ENCODE data around the gene STKLD1. TPM values are rescaled to one million over a fixed set of nuclear protein-coding genes. Genes with fewer than 3 reads are reported as not detected.

STKLD1 gene
- total RNA-seq, 1 experiment from 2014 or later: 0.94 TPM

DNA sequence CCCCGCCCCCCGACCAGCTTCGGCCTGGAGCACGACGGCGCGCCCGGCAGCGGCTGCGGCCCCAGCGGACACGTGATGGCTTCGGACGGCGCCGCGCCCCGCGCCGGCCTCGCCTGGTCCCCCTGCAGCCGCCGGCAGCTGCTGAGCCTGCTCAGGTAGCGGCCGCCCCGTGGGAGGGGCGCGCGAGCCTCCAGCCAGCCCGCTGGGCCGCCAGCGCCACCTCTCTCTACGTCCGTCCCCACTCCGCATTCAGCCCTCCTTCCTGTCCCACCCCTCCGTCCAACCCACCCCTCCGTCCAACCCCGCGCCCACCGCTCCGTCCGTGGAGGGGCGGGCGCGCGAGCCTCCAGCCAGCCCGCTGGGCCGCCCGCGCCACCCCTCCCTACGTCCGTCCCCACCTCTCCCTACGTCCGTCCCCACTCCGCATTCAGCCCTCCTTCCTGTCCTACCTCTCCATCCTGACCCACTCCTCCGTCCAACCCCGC, 52.5 kb downstream of the STKLD1 start:
- Mint-ChIP-seq H3K4me1 (ENCODE audit: low read depth, unreplicated experiment) (no peaks in the 10 kb centered on the region), H3K9me3 (ENCODE audit: low read depth, unreplicated experiment) (no peaks in the 10 kb centered on the region), H3K4me3 (ENCODE audit: low read depth, unreplicated experiment) (no peak overlapping the region), H3K27me3 (ENCODE audit: unreplicated experiment) (peaks cover 11% of the 10 kb centered on the region), H3K36me3 (ENCODE audit: insufficient read depth, unreplicated experiment) (peaks cover 5% of the 10 kb centered on the region), H3K27ac (ENCODE audit: unreplicated experiment) (no peak overlapping the region)
- DNase-seq: no peak
- no peak for TF ChIP-seq CTCF (IDR thresholded peaks at IDR 0.05; ENCODE audit: unreplicated experiment)
- BruUV-seq (replicated peaks): no TSS peak
- CTCF ChIA-PET: no interaction called here
- intact Hi-C loops (cut with micrococcal nuclease; ENCODE audit: unreplicated experiment): no loop called here

DNA sequence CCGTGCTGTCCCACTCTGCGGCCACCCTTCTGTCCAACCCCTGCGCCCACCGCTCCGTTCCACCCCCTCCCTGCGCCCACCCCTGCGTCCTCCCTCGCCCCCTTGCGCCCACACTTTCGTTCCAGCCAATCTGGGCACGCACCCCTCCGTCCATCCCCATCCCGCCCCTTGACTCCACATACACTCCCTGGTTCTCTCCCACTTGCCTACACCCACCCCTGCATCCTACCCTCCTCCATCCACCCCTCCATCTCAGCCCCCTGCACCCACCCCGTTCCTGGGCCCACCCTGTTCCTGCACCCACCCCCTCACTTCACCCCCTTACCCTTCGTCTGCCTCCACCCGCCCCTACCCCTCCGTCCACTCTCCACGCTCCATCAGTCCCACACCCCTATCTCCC, 53.0 kb downstream of the STKLD1 start:
- BruUV-seq (replicated peaks): no TSS peak

DNA sequence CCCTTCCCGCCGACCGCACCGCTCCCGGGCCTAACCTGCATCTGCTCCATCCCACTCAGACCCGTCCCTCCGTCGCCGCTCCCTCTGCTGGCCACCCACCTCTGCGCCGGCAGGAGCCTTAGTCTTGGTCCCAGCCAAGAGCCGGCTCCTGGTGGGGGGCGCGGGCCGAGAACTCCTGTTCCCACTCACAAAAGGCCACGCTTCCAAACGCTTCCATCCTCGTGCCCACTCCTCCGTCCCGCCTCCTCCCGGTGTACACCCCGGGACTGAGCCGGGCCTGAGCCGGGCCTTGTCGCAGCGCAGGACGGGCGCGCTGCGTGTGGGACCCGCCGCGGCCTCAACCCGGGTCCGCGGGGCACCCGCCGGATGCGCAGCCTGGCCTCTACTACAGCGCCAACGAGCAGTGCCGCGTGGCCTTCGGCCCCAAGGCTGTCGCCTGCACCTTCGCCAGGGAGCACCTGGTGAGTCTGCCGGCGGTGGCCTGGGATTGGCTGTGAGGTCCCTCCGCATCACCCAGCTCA, 53.5 kb downstream of the STKLD1 start:
- H3K4me3 Mint-ChIP-seq (ENCODE audit: low read depth, unreplicated experiment): no peak overlapping the region
- no peak overlapping the region for H3K27ac Mint-ChIP-seq (ENCODE audit: unreplicated experiment)
- BruUV-seq (replicated peaks): no TSS peak
- CTCF ChIA-PET: interaction anchor here (0.6 kb wide), 1 partner anchor 30 kb away, joined by 3 read pairs; the partner anchor contains the start of gene CACFD1
- no peak for DNase-seq
- no peak for TF ChIP-seq CTCF (IDR thresholded peaks at IDR 0.05; ENCODE audit: unreplicated experiment)
- H3K27me3 Mint-ChIP-seq (ENCODE audit: unreplicated experiment): peaks cover 11% of the 10 kb centered on the region
- peaks cover 5% of the 10 kb centered on the region for H3K36me3 Mint-ChIP-seq (ENCODE audit: insufficient read depth, unreplicated experiment)
- no peaks in the 10 kb centered on the region for H3K9me3 Mint-ChIP-seq (ENCODE audit: low read depth, unreplicated experiment)
- intact Hi-C loops (cut with micrococcal nuclease; ENCODE audit: unreplicated experiment): no loop called here
- no peaks in the 10 kb centered on the region for H3K4me1 Mint-ChIP-seq (ENCODE audit: low read depth, unreplicated experiment)

More for the DNA sequence above, 53.0 kb downstream of the STKLD1 start:
- CTCF ChIA-PET: no interaction called here
- H3K27me3 Mint-ChIP-seq (ENCODE audit: unreplicated experiment): peaks cover 11% of the 10 kb centered on the region
- no peak for TF ChIP-seq CTCF (IDR thresholded peaks at IDR 0.05; ENCODE audit: unreplicated experiment)
- H3K4me1 Mint-ChIP-seq (ENCODE audit: low read depth, unreplicated experiment): no peaks in the 10 kb centered on the region
- H3K36me3 Mint-ChIP-seq (ENCODE audit: insufficient read depth, unreplicated experiment): peaks cover 5% of the 10 kb centered on the region
- no peak overlapping the region for H3K27ac Mint-ChIP-seq (ENCODE audit: unreplicated experiment)
- H3K4me3 Mint-ChIP-seq (ENCODE audit: low read depth, unreplicated experiment): no peak overlapping the region
- DNase-seq: no peak
- intact Hi-C loops (cut with micrococcal nuclease; ENCODE audit: unreplicated experiment): no loop called here
- H3K9me3 Mint-ChIP-seq (ENCODE audit: low read depth, unreplicated experiment): no peaks in the 10 kb centered on the region

DNA sequence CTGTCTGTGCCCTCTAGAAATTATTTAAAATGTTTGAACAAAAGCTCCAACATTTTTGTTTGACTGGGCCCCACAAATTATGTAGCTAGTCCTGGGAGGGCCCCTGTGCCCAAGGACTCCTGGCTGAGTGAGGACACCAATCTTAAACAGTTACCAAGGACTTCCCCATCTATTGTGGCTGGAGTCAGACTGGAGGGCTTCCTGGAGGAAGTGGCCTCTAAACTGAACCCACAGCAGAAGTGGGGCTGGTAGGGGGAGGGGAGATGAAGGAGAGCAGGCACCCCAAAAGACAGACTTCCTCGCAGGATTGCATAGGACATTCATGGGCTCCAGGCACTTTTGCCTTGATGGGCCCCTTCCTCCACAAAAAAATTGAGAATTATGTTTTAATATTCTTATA, 54.1 kb downstream of the STKLD1 start:
- CTCF ChIA-PET: no interaction called here
- no TSS peak for BruUV-seq (replicated peaks)
- TF ChIP-seq CTCF (IDR thresholded peaks at IDR 0.05; ENCODE audit: unreplicated experiment): no peak
- Mint-ChIP-seq H3K36me3 (ENCODE audit: insufficient read depth, unreplicated experiment) (peaks cover 5% of the 10 kb centered on the region), H3K27ac (ENCODE audit: unreplicated experiment) (no peak overlapping the region), H3K27me3 (ENCODE audit: unreplicated experiment) (peaks cover 11% of the 10 kb centered on the region), H3K4me1 (ENCODE audit: low read depth, unreplicated experiment) (no peaks in the 10 kb centered on the region), H3K9me3 (ENCODE audit: low read depth, unreplicated experiment) (no peaks in the 10 kb centered on the region), H3K4me3 (ENCODE audit: low read depth, unreplicated experiment) (no peak overlapping the region)
- no peak for DNase-seq
- intact Hi-C loops (cut with micrococcal nuclease; ENCODE audit: unreplicated experiment): no loop called here

Data from Calu3 (cell line).